Renal cortical epithelial cell (primary cell): ENCODE results near the gene CNTLN. TPM values are rescaled to one million over a fixed set of nuclear protein-coding genes. Genes with fewer than 3 reads are reported as not detected.
"Not testable (repeated sequence)": the region's sequence is repeated elsewhere in the genome, so short reads cannot be mapped to it uniquely, and the experiment has no call there.

Experiments
- DNase-seq: peaks from one replicate; pipeline ENCODE4 v3.0.0-alpha.2; 2011; ENCODE audit warnings: low read depth
- total RNA-seq: library from RNA; depleted of rRNA; stranded (reverse); fragments of >200 nt; gene quantifications from 2 replicates; pipeline ENCODE4 v1.2.3, GENCODE V29; 2014

CNTLN gene
- total RNA-seq, 1 donor from 2014 or later: 9.5 TPM

GRCh38 chr9:17509701-17510100 is 374.9 kb downstream of the CNTLN start:
- DNase-seq: peak; percentile 15

DNA sequence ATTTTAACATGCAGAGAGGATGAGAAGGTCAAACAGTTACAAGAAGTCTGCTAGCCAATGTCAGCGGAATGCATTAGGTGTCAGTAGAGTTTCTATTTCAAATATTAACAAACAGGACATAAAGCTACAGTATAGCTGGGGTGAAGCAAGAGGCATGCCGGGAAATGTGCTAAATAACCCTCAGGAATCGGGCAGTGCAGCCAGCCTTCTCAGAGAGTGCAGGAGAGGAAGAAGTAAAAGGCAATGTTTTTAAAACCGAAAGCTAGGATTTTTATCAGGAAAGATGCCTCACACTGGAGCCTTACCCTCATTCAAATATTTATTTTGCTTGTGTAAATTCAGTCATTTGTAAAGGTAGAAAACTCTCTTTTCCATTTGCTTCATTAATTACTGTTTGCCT is 384.9 kb downstream of the CNTLN start:
- no peak for DNase-seq

DNA sequence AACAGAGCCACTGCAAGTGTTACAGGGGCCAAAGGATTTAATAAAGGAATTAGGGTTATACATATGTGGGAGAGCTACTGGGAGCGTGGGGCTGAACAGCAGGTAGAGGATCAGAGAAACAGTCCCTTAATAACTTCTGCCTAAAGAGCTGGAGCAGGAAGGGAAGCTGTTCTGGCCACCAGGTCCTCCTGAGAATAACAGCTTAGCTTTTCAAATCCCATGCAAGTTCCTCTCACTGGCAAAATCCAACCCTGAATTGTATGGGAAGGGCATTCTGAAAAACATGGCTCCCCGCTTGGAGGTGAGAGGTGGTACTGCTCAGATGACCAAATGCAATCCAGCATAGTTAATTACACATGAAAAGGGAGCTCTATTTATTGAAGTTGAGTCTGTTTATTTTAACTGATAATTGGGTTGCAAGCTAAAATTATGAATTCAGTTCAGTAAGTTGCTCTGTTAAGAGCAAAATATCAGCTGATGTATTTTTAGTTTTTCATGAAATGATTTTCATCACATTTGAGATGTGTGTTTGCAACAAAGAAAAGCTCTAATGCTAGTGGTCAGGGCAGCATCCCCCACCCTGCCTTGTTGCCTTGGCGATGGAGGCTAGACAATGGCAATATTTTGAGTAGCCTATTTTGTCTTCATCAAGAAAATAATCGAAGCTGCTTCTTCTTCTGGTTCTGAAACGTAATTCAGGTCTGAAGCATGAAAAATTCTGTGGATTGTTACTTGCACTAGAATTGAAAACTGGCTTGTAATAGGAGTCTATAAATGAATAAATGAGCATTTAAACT is 385.6 kb downstream of the CNTLN start:
- no peak for DNase-seq

- DNase-seq: no peak
These were observed 386.4 kb downstream of the CNTLN start for GRCh38 chr9:17521100-17521855.

- not testable (repeated sequence) for DNase-seq
These were observed 391.9 kb downstream of the CNTLN start for GRCh38 chr9:17526726-17527125.

GRCh38 chr9:17528859-17529258 is 394.0 kb downstream of the CNTLN start:
- peak; percentile 25 for DNase-seq

DNA sequence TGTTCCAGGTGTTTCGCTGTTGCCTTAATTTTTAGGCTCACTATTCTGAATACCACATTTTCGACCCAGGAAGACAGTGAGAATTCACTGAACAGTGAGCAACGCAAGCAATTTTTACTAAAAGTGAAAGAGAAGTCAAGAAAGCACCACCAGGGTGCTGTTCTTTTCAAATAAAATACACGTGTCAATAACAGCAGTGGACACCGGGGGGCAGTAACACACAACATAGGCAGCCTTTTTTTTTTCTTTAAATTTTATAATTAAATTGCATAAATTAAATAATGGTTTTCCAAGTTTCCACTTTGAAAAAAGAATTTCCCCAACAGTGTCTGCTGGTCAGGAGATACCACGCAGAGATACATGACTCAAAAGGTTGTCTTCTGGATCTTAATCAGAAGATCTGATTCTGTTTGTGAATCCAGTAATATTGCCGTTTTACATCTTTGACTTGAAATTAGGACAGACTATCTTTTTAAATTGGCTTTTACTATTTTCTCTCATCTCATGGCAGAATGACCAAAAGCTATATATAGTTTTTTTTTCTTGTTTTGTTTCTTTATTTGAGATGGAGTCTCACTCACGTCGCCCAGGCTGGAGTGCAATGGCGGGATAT is 396.9 kb downstream of the CNTLN start:
- peak; percentile 40 for DNase-seq

GRCh38 chr9:17532461-17532860 is 397.6 kb downstream of the CNTLN start:
- DNase-seq: no peak

GRCh38 chr9:17535176-17535575 is 400.3 kb downstream of the CNTLN start:
- no peak for DNase-seq

DNA sequence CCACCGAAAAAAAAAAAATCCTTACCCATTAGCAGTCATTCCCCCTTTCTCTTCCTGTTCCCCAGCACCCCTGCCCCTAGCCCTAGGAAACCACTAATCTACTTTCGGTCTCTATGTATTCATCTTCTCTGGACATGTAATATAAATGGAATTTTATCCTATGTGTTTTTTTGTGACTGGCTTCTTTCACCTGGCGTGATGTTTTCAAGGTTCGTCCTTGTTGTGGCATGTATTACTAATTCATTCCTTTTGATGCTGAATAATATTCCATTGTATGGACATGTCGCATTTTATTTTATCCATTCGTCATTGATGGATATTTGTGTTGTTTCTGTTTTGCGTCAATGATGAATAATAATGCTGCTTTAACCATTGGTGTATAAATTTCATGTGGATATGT is 401.2 kb downstream of the CNTLN start:
- no peak for DNase-seq

DNA sequence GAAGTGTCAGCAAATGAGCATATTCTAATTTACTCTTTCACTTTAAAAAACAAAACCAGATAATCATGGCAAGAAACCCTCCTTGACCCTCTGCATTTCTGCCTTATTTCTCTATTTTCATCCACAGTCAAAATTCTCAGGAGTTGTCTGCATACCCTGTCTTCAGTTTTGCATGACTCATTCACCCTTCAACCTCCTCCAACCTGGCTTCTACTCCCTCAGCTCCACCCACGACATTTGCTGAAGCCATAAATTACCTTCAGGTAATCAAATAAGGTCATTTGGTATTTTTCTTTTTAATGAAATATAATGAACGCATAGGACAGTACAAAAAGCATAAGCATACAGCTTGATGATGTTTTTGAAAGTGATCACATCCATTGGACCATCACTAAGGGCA is 416.2 kb downstream of the CNTLN start:
- no peak for DNase-seq
